ENCODE measurements around the gene PRKACA.

PRKACA gene

DNA sequence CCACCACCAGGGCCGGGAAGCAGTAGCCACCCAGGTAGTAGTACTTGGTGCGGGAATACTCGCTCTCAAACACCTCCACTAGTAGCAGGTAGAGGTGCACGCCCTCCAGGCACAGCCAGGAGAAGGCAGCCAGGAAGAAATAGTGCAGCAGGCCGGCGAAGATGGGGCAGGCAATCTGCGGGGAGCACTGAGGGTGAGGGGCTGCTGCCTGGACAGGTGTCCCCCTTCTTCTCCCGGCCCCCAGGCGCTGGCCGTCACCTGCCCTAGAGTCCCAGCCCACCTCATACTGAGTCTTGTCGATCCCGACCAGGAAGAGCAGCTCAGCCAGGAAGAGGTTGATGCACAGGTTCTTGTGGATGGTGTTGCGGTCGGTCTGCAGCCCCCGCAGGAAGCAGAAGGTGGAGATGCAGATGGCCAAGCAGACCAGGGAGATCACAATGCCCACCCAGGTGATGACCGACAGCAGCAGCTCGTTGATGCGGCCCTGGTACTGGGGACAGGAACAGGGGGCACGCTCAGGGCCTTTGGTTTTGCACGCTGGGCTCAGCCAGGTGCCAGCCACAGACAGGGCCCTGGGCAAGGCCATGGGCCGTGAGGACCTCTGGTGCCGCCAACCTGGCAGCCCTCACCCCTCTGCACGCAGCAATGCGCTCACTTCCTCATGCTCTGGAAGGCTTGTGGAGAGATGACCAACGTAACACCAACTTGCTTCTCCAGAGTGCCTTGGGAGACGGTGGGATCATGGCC, 39.6 kb upstream of the PRKACA start:
- POLR2A ChIA-PET = no interaction called here
- CTCF ChIA-PET = no interaction called here

DNA sequence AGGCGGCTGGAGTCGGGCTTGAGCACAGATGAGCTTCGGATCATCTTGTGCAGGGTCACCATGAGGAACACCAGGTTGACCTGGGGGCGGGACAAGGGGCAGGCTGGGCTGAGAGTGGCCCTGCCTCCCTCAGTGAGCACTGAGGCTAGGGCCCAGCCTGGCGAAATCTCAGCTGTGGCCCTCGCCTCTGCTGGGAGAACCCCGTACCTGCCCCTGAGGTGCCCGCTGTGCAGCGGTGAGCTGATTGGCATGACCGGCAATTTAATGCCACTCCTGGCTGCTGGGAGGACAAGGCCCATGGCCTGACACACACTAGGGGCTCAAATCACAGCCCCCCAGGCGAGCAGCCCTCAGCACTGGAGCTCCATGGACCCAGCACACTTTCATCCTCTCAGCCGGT, 38.6 kb upstream of the PRKACA start:
- ChIA-PET POLR2A (no interaction called here), CTCF (no interaction called here)
- DNase-seq (ENCODE audit: extremely low spot score) = no peak

More for the DNA sequence above, 39.6 kb upstream of the PRKACA start:
- no peak for DNase-seq (ENCODE audit: extremely low spot score)
- TF ChIP-seq L3MBTL2 (conservative IDR thresholded peaks at IDR 0.05) = no peak
- no peak for TF ChIP-seq SP1 (IDR thresholded peaks at IDR 0.05)
- no peak for TF ChIP-seq ARNT (IDR thresholded peaks at IDR 0.05)
- TF ChIP-seq CTBP1 (IDR thresholded peaks at IDR 0.05; ENCODE audit: borderline replicate concordance) = no peak
- no peak for TF ChIP-seq ZNF384 (IDR thresholded peaks at IDR 0.05)
- no peak for TF ChIP-seq HDGF (IDR thresholded peaks at IDR 0.05; ENCODE audit: borderline replicate concordance)
- TF ChIP-seq NFRKB (IDR thresholded peaks at IDR 0.05) = no peak
- TF ChIP-seq FOXA1 (IDR thresholded peaks at IDR 0.05) = no peak
- TF ChIP-seq ELF4 (IDR thresholded peaks at IDR 0.05) = no peak
- no peak for TF ChIP-seq TARDBP (IDR thresholded peaks at IDR 0.05)
- TF ChIP-seq LEF1 (IDR thresholded peaks at IDR 0.05; ENCODE audit: borderline replicate concordance) = no peak
- TF ChIP-seq SUZ12 (IDR thresholded peaks at IDR 0.05) = no peak
- no peak for TF ChIP-seq BHLHE40 (IDR thresholded peaks at IDR 0.05; ENCODE audit: borderline replicate concordance)
- TF ChIP-seq FOXM1 (IDR thresholded peaks at IDR 0.05; ENCODE audit: borderline replicate concordance) = no peak
- TF ChIP-seq FOXK2 (IDR thresholded peaks at IDR 0.05) = no peak
- TF ChIP-seq, protein P1, sequence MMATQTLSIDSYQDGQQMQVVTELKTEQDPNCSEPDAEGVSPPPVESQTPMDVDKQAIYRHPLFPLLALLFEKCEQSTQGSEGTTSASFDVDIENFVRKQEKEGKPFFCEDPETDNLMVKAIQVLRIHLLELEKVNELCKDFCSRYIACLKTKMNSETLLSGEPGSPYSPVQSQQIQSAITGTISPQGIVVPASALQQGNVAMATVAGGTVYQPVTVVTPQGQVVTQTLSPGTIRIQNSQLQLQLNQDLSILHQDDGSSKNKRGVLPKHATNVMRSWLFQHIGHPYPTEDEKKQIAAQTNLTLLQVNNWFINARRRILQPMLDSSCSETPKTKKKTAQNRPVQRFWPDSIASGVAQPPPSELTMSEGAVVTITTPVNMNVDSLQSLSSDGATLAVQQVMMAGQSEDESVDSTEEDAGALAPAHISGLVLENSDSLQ (IDR thresholded peaks at IDR 0.05) = no peak

DNA sequence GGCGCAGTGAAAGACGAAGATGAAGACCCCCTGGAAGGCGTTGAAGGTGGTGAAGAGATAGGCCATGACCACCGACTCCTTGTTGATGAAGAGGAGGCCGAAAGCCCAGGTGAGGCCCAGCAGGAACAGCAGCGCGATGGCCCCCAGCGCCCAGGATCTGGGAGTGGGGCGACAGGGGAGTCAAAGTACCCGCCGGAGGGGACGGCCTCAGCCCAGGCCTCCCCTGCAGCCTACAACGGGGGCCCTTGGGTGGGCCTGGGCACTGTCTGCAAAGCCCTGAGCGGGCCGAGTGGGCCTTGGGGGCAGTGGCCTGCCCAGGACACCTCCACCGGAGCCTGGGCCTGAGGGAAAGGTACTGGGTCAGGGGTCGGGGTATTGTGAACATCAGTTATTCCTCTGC, 37.8 kb upstream of the PRKACA start:
- no peak for DNase-seq (ENCODE audit: extremely low spot score)
- POLR2A ChIA-PET = no interaction called here
- CTCF ChIA-PET = no interaction called here
- TF ChIP-seq FOXA1 (IDR thresholded peaks at IDR 0.05) = no peak
- TF ChIP-seq BHLHE40 (IDR thresholded peaks at IDR 0.05; ENCODE audit: borderline replicate concordance) = no peak
- TF ChIP-seq FOXM1 (IDR thresholded peaks at IDR 0.05; ENCODE audit: borderline replicate concordance) = no peak
- TF ChIP-seq SUZ12 (IDR thresholded peaks at IDR 0.05) = no peak
- TF ChIP-seq FOXK2 (IDR thresholded peaks at IDR 0.05) = no peak
- TF ChIP-seq ELF4 (IDR thresholded peaks at IDR 0.05) = no peak
- TF ChIP-seq HDGF (IDR thresholded peaks at IDR 0.05; ENCODE audit: borderline replicate concordance) = no peak
- no peak for TF ChIP-seq ARNT (IDR thresholded peaks at IDR 0.05)
- no peak for TF ChIP-seq SP1 (IDR thresholded peaks at IDR 0.05)
- TF ChIP-seq, protein P1 (IDR thresholded peaks at IDR 0.05) = no peak
- no peak for TF ChIP-seq ZNF384 (IDR thresholded peaks at IDR 0.05)
- TF ChIP-seq NFRKB (IDR thresholded peaks at IDR 0.05) = no peak

More for the DNA sequence above, 38.6 kb upstream of the PRKACA start:
- no peak for TF ChIP-seq LEF1 (IDR thresholded peaks at IDR 0.05; ENCODE audit: borderline replicate concordance)

DNA sequence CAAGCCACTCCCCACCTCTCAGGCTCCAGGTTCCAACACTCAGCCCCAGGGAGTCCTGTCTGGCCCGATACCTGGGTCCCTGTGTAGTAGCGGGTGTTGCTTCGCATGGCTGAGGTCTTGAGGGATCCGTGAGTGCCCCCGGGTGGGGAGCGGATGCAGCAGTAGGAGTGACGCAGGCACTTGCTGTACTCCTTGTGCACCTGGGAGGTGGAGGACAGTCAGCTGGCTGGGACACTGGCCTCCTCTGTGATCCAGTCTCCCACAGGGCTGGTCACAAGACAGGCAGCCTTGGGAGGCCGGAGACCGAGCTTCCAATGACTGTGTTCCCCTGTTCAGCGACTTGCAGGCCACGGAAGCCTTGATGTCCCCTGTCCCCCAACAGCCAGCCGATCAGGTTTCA, 35.2 kb upstream of the PRKACA start:
- CTCF ChIA-PET = interaction anchor here (0.7 kb wide), 1 partner anchor 13 kb away, joined by 3 read pairs; no protein-coding TSS in a partner anchor
- DNase-seq (ENCODE audit: extremely low spot score) = no peak
- no peak for TF ChIP-seq TARDBP (IDR thresholded peaks at IDR 0.05)
- POLR2A ChIA-PET = interaction anchor here (1.0 kb wide), 1 partner anchor 16 kb away, joined by 3 read pairs; the partner anchor contains the start of gene ASF1B

DNA sequence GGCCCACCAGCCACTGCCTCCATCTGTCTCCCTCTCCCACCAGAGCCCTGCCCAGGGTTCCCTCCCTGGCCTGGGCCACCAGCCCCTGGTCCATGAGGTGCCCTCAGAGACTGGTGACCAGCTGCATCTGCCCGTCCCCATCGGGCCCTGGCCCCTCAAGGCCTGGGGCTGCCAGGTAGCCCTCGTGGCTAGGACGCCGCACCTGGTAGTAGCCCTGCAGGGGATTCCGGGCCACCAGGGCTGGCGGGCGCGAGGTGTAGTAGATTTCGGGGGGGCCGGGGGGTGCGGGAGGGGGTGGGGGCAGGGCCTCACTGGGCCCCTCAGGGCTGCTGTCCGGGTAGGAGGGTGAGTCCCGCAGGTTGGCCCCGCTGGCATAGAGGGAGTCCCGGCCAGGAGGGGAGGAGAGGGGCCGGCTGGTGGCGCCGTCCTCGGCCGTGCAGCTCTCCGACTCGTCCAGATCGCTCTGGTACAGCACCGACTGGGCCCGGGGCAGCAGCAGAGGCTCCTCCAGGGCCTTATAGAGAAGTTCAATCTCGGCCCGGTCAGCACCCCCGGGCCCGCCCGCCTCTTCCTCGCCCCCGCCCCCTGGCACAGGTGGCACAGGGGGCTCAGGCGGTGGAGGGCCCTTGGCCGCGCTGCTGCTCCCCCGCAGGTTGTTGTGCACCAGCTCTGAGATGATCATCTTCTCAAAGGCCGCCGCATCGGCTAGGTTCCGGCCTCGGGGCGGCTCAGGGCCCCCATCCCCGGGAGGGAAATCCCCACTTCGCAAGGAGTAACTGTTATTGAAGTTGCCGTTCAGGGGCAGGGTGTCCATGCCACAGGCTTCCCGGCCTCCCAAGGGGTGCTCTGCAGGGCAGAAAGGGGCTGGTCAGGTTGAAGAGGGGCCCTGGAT, 33.5 kb upstream of the PRKACA start:
- POLR2A ChIA-PET = no interaction called here
- no peak for DNase-seq (ENCODE audit: extremely low spot score)
- TF ChIP-seq BHLHE40 (IDR thresholded peaks at IDR 0.05; ENCODE audit: borderline replicate concordance) (no peak), NFRKB (IDR thresholded peaks at IDR 0.05) (no peak), TARDBP (IDR thresholded peaks at IDR 0.05) (no peak), FOXM1 (IDR thresholded peaks at IDR 0.05; ENCODE audit: borderline replicate concordance) (no peak), CTBP1 (IDR thresholded peaks at IDR 0.05; ENCODE audit: borderline replicate concordance) (no peak), ELF4 (IDR thresholded peaks at IDR 0.05) (no peak), SP1 (IDR thresholded peaks at IDR 0.05) (no peak), LEF1 (IDR thresholded peaks at IDR 0.05; ENCODE audit: borderline replicate concordance) (no peak), ZNF384 (IDR thresholded peaks at IDR 0.05) (no peak), FOXK2 (IDR thresholded peaks at IDR 0.05) (no peak), SUZ12 (IDR thresholded peaks at IDR 0.05) (no peak), HDGF (IDR thresholded peaks at IDR 0.05; ENCODE audit: borderline replicate concordance) (no peak), FOXA1 (IDR thresholded peaks at IDR 0.05) (no peak), L3MBTL2 (conservative IDR thresholded peaks at IDR 0.05) (no peak), ARNT (IDR thresholded peaks at IDR 0.05) (no peak)
- TF ChIP-seq, protein P1 (IDR thresholded peaks at IDR 0.05) = no peak
- CTCF ChIA-PET = no interaction called here
